Coronary artery (tissue), 2 donors: ENCODE results near the gene PHF13.

Experiments used
- DNase-seq: peaks from one replicate; pipeline ENCODE4 v3.0.0-alpha.2; 2017; ENCODE audit warnings: low spot score
- H3K27ac ChIP-seq, 2 donors: fragments of 200-600 bp; sonication (generic); one replicate each; pipeline ENCODE4 v1.5.1; 2016 to 2019
- H3K4me3 ChIP-seq: fragments of 200-600 bp; sonication (generic); 2 replicates; pipeline ENCODE4 v1.5.1; 2016; ENCODE audit warnings: mild to moderate bottlenecking, moderate library complexity
- CTCF ChIP-seq: fragments of 200-600 bp; sonication (generic); IDR thresholded peaks from one replicate; pipeline ENCODE4 v1.5.1; 2019; ENCODE audit warnings: antibody characterized with exemption

Gene PHF13

GRCh38 chr1:6667139-6667538 lies 53.6 kb downstream of the PHF13 start:
- no peak overlapping the region for H3K27ac ChIP-seq

GRCh38 chr1:6668503-6668902 lies 55.0 kb downstream of the PHF13 start:
- Histone ChIP-seq H3K4me3 (no peak overlapping the region), H3K27ac (no peak overlapping the region)
- DNase-seq: no peak
- no peak for TF ChIP-seq CTCF

More at GRCh38 chr1:6667139-6667538, 53.6 kb downstream of the PHF13 start:
- TF ChIP-seq CTCF: no peak
- no peak overlapping the region for H3K4me3 ChIP-seq
- DNase-seq: no peak

GRCh38 chr1:6672558-6672957 lies 59.0 kb downstream of the PHF13 start:
- Histone ChIP-seq H3K27ac (no peak overlapping the region), H3K4me3 (no peak overlapping the region)
- DNase-seq: no peak
- no peak for TF ChIP-seq CTCF
